Ishikawa (cell line): ENCODE results near the gene PLIN3.

Experiments
- CEBPB ChIP-seq: IDR thresholded peaks from 2 replicates; pipeline ENCODE4 v1.6.1; 2012
- CREB1 ChIP-seq: IDR thresholded peaks from 2 replicates; pipeline ENCODE4 v1.6.1; 2012; ENCODE audit warnings: low read depth
- EGR1 ChIP-seq: IDR thresholded peaks from 2 replicates; pipeline ENCODE4 v1.6.1; 2012
- EP300 ChIP-seq: IDR thresholded peaks from 2 replicates; pipeline ENCODE4 v1.6.1; 2012; ENCODE audit warnings: borderline replicate concordance
- FOXM1 ChIP-seq: IDR thresholded peaks from 2 replicates; pipeline ENCODE4 v1.6.1; 2012; ENCODE audit warnings: low read depth, borderline replicate concordance
- NFIC ChIP-seq: IDR thresholded peaks from 2 replicates; pipeline ENCODE4 v1.6.1; 2012
- RAD21 ChIP-seq: IDR thresholded peaks from 2 replicates; pipeline ENCODE4 v1.6.1; 2012; ENCODE audit warnings: low read depth
- TAF1 ChIP-seq: IDR thresholded peaks from 2 replicates; pipeline ENCODE4 v1.6.1; 2012; ENCODE audit warnings: low read depth, mild to moderate bottlenecking
- TCF12 ChIP-seq: IDR thresholded peaks from 2 replicates; pipeline ENCODE4 v1.6.1; 2012; ENCODE audit warnings: low read depth
- TEAD4 ChIP-seq: IDR thresholded peaks from 2 replicates; pipeline ENCODE4 v1.6.1; 2012
- YY1 ChIP-seq: IDR thresholded peaks from 2 replicates; pipeline ENCODE4 v1.6.1; 2012; ENCODE audit warnings: low read depth
- ZBTB7A ChIP-seq: IDR thresholded peaks from 2 replicates; pipeline ENCODE4 v1.6.1; 2012; ENCODE audit warnings: low read depth
- TF ChIP-seq, protein P1 (sequence below): IDR thresholded peaks from 2 replicates; pipeline ENCODE4 v1.6.1; 2012
- TF ChIP-seq, protein P2 (sequence below): IDR thresholded peaks from 2 replicates; pipeline ENCODE4 v1.6.1; 2012
- TF ChIP-seq, protein P3 (sequence below): IDR thresholded peaks from 2 replicates; pipeline ENCODE4 v1.6.1; 2012; ENCODE audit warnings: low read depth, mild to moderate bottlenecking

PLIN3 gene

DNA sequence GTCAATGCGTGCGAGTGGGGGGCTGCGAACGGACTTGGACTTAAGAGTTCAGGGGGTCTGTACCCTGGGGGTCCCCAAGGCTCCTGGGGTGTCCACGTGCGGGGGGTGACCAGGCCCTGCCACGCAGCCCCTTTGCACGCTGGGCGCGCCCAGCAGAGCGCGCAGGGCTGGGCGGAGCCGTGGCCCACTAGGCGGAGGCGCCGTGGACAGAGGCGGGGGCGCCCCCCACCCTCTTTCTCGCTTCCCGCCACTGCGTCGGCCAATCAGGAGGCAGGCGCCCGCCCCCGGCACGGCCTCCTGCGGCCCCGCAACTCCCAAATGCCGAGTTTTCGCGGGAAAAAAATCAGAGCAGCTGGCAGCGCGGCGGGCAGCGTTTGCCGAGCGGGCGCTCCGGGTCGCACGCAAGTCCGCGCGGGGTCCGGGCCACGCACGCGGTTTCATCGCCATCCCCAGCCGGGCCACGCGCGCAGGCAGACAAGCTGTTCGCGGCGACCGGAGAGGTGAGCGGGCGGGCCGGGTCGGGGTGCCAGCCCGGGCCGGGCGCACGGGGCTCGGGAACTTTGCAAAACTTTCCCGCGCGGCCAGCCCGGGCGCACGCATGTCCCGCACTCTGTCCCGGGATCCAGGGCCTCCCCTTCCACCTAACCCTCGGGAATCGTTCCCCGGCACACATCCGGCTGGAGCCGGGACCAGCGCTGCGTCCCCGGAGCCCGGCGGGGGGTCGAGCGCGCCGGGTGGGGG, 41.9 kb upstream of the PLIN3 start, which contains the start of gene UHRF1:
UHRF1 (plus strand) TSS at position 346 of the 741 bp plus-strand sequence. CDS start 1,385 bp downstream, outside the sequence.
- TF ChIP-seq TCF12 (no peak), ZBTB7A (peak; percentile 94), EGR1 (peak; percentile 47), TAF1 (peak; percentile 88), NFIC (no peak)
- TF ChIP-seq, protein P1, sequence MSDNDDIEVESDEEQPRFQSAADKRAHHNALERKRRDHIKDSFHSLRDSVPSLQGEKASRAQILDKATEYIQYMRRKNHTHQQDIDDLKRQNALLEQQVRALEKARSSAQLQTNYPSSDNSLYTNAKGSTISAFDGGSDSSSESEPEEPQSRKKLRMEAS: peak; percentile 45; the same call in 1 of the 2 replicates

DNA sequence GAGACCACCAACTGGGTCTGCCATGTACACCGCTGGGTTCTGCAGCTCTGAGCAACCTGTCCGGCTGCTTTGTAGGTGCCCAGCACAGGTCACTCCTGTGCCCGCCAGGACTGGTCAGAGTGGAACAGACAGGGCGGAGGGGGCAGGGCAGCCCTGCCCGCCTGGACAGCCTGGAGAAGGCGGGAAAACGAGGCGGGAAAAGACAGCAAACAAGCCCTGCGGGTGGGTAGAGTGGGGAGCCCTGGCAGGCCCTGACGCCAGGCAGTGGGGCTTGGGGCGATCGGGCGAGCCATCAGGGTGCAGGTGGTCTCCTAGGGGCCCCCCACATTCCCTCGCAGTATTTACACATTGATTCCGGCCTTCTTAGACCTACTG, 41.3 kb upstream of the PLIN3 start:
- TF ChIP-seq FOXM1 (no peak), TCF12 (0 out of 2 replicates have a peak, but pooled peaks have one; percentile 12)

DNA sequence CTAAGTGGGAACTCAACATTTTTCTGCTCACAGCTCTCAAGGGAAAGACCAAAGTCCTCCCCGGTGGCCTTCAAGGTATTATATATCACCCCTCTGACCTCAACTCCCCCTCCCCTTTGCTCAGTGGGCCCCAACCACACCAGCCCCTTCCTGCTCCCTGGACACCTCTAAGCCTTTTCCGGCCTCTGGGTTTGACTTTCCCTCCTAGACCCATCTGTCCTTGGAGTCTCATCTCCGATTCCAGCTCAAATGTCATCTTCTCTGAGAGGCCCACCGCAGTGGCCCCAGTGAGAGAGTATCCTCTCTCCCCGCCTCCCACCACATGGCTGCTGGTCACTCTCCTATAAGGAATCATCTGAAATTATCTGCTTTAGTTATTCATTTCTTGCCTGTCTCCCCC, 40.9 kb upstream of the PLIN3 start:
- TF ChIP-seq, protein P2, sequence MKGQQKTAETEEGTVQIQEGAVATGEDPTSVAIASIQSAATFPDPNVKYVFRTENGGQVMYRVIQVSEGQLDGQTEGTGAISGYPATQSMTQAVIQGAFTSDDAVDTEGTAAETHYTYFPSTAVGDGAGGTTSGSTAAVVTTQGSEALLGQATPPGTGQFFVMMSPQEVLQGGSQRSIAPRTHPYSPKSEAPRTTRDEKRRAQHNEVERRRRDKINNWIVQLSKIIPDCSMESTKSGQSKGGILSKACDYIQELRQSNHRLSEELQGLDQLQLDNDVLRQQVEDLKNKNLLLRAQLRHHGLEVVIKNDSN: no peak
- TF ChIP-seq TEAD4 (no peak), EP300 (no peak), TCF12 (no peak), FOXM1 (no peak), TAF1 (no peak), NFIC (no peak), RAD21 (no peak), CEBPB (no peak), CREB1 (no peak), EGR1 (no peak), YY1 (no peak), ZBTB7A (no peak)
- TF ChIP-seq, protein P3, sequence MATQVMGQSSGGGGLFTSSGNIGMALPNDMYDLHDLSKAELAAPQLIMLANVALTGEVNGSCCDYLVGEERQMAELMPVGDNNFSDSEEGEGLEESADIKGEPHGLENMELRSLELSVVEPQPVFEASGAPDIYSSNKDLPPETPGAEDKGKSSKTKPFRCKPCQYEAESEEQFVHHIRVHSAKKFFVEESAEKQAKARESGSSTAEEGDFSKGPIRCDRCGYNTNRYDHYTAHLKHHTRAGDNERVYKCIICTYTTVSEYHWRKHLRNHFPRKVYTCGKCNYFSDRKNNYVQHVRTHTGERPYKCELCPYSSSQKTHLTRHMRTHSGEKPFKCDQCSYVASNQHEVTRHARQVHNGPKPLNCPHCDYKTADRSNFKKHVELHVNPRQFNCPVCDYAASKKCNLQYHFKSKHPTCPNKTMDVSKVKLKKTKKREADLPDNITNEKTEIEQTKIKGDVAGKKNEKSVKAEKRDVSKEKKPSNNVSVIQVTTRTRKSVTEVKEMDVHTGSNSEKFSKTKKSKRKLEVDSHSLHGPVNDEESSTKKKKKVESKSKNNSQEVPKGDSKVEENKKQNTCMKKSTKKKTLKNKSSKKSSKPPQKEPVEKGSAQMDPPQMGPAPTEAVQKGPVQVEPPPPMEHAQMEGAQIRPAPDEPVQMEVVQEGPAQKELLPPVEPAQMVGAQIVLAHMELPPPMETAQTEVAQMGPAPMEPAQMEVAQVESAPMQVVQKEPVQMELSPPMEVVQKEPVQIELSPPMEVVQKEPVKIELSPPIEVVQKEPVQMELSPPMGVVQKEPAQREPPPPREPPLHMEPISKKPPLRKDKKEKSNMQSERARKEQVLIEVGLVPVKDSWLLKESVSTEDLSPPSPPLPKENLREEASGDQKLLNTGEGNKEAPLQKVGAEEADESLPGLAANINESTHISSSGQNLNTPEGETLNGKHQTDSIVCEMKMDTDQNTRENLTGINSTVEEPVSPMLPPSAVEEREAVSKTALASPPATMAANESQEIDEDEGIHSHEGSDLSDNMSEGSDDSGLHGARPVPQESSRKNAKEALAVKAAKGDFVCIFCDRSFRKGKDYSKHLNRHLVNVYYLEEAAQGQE: no peak
- TF ChIP-seq, protein P1: no peak

DNA sequence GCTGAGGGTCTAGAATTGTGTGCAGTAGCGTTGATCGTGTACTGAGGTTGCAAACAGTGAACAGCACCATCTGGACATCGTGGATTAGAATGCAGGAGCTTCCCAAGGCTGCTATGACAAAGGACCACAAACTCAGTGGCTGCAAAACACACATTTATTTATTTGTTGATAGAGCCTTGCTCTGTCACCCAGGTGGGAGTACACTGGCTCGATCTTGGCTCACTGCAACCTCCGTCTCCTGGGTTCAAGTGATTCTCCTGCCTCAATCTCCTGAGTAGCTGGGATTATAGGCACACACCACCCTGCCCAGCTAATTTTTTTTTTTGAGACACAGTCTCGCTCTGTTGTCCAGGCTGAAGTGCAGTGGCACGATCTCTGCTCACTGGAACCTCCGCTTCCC, 39.5 kb upstream of the PLIN3 start:
- TF ChIP-seq, protein P2: no peak
- no peak for TF ChIP-seq CREB1
- TF ChIP-seq ZBTB7A: no peak
- no peak for TF ChIP-seq RAD21
- no peak for TF ChIP-seq TEAD4
- TF ChIP-seq EGR1: no peak
- TF ChIP-seq FOXM1: no peak
- TF ChIP-seq, protein P3: no peak
- no peak for TF ChIP-seq TAF1
- TF ChIP-seq, protein P1: no peak
- no peak for TF ChIP-seq TCF12
- TF ChIP-seq EP300: no peak
- no peak for TF ChIP-seq CEBPB
- no peak for TF ChIP-seq YY1
- no peak for TF ChIP-seq NFIC

DNA sequence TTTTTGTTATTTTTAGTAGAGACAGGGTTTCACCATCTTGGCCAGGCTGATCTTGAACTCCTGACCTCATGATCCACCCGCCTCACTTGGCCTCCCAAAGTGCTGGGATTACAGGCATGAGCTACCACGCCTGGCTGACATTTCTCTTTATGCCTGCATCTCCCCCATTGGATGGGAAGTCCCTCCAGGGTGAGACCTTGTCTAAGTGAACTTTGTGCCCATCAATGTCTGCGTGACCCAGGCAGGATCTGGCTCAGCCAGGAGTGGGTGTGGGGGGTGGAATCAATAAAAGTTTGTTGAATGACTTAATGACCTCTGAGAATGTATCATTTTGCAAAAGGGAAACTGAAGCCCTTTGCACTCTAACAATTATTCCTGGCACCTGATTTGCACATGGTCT, 37.0 kb upstream of the PLIN3 start:
- TF ChIP-seq, protein P3: no peak
